HEK293 (cell line): ENCODE results near the gene LRRC4C.

ENCODE experiments used
- CTCF ChIP-seq: fragments of 450-650 bp; formaldehyde crosslinking; IDR thresholded peaks from 2 replicates; pipeline ENCODE4 v1.5.1; 2016; ENCODE audit warnings: missing biosample characterization, missing genetic modification characterization
- HOXA7 ChIP-seq: sonication (generic); formaldehyde crosslinking; IDR thresholded peaks from 2 replicates; pipeline ENCODE4 v1.8.1; 2022; ENCODE audit warnings: missing genetic modification reagents, borderline replicate concordance
- HOXD13 ChIP-seq: sonication (generic); formaldehyde crosslinking; IDR thresholded peaks from 2 replicates; pipeline ENCODE4 v1.8.0; 2022; ENCODE audit warnings: missing genetic modification reagents, borderline replicate concordance
- KLF7 ChIP-seq: fragments of 450-650 bp; formaldehyde crosslinking; IDR thresholded peaks from 2 replicates; pipeline ENCODE4 v1.5.1; 2016; ENCODE audit warnings: missing biosample characterization, missing genetic modification characterization, borderline replicate concordance
- PATZ1 ChIP-seq: fragments of 450-650 bp; formaldehyde crosslinking; IDR thresholded peaks from 2 replicates; pipeline ENCODE4 v1.5.1; 2016; ENCODE audit warnings: missing biosample characterization, missing genetic modification characterization
- ZBTB21 ChIP-seq: fragments of 450-650 bp; formaldehyde crosslinking; IDR thresholded peaks from 2 replicates; pipeline ENCODE4 v1.5.1; 2017; ENCODE audit warnings: missing biosample characterization, missing genetic modification characterization
- ZBTB44 ChIP-seq: fragments of 450-650 bp; IDR thresholded peaks from 2 replicates; pipeline ENCODE4 v1.5.1; 2018; ENCODE audit warnings: missing biosample characterization, mild to moderate bottlenecking, missing genetic modification characterization
- ZNF138 ChIP-seq: fragments of 450-650 bp; formaldehyde crosslinking; IDR thresholded peaks from 2 replicates; pipeline ENCODE4 v1.5.1; 2016; ENCODE audit warnings: missing biosample characterization, missing genetic modification characterization, borderline replicate concordance
- ZNF175 ChIP-seq: fragments of 450-650 bp; formaldehyde crosslinking; IDR thresholded peaks from 2 replicates; pipeline ENCODE4 v1.5.1; 2016; ENCODE audit warnings: missing biosample characterization, missing genetic modification characterization
- ZNF449 ChIP-seq: fragments of 450-650 bp; formaldehyde crosslinking; IDR thresholded peaks from 2 replicates; pipeline ENCODE4 v1.5.1; 2017; ENCODE audit warnings: missing biosample characterization, mild to moderate bottlenecking, missing genetic modification characterization, moderate library complexity
- ZNF48 ChIP-seq: fragments of 450-650 bp; formaldehyde crosslinking; IDR thresholded peaks from 2 replicates; pipeline ENCODE4 v1.5.1; 2016; ENCODE audit warnings: missing biosample characterization, missing genetic modification characterization
- ZNF645 ChIP-seq: fragments of 450-650 bp; formaldehyde crosslinking; IDR thresholded peaks from 2 replicates; pipeline ENCODE4; 2016; ENCODE audit warnings: missing biosample characterization, missing genetic modification characterization

GRCh38 chr11:40338062-40338461 is 1121.4 kb downstream of the LRRC4C start:
- TF ChIP-seq ZBTB44 (tag by site-specific recombination) (no peak), HOXA7 (CRISPR knock-in tag) (no peak), ZBTB21 (tag by site-specific recombination) (no peak), CTCF (tag by site-specific recombination) (no peak), ZNF138 (tag by site-specific recombination) (no peak), PATZ1 (tag by site-specific recombination) (no peak), ZNF645 (tag by site-specific recombination) (no peak), HOXD13 (no peak), KLF7 (no peak), ZNF48 (tag by site-specific recombination) (no peak), ZNF449 (tag by site-specific recombination) (no peak), ZNF175 (tag by site-specific recombination) (no peak)
